ENCODE measurements around the gene SSR1.
"Not testable (repeated sequence)": the region's sequence is repeated elsewhere in the genome, so short reads cannot be mapped to it uniquely, and the experiment has no call there.

The SSR1 gene

DNA sequence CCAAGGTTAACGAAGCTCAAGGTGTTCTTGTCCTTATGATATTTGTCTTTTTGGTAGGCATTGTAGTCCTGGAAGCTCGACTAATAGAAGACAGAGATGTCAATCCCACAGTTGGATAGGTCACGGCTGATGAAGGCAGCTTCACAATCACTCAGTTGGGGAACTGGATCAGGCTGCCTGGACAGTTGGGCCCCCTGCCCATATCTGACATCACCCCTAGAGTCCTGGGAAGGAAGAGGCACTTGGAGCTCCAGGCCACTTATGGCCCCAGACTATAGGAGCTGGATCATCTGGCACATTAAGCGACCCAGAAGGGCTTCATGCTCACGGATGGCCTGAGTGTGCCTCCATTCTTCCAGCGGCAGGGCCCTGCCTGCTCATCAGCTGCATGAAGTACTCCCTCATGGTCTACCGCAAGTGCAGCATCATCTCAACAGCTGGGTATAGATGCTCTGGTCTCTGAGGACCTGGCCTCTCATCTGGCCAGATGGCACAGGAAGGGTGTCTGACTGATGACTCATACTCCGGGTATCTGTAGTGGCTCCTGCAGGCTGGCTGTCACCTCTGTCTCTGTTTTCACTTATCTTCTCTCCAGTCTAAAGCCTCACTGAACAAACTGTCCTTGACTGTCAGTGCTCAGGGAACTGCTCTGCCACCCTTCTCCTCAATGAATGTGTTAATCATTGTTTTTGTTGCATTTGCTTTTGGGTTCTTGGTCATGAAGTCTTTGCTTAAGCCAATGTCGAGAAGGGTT lies 29.2 kb upstream of the SSR1 start:
- no peak overlapping the region for H3K27ac ChIP-seq (replicated peaks)
- no peaks in the 10 kb centered on the region for H3K27me3 ChIP-seq (ENCODE audit: insufficient read depth, poor library complexity, severe bottlenecking)
- no peak overlapping the region for H3K4me3 ChIP-seq (replicated peaks; ENCODE audit: insufficient read depth, low read length)
- DNase-seq (ENCODE audit: low read depth in 1 of 2, low spot score in 1 of 2): peak in 1 of 2 experiments; percentile 21
- TF ChIP-seq, protein P1, sequence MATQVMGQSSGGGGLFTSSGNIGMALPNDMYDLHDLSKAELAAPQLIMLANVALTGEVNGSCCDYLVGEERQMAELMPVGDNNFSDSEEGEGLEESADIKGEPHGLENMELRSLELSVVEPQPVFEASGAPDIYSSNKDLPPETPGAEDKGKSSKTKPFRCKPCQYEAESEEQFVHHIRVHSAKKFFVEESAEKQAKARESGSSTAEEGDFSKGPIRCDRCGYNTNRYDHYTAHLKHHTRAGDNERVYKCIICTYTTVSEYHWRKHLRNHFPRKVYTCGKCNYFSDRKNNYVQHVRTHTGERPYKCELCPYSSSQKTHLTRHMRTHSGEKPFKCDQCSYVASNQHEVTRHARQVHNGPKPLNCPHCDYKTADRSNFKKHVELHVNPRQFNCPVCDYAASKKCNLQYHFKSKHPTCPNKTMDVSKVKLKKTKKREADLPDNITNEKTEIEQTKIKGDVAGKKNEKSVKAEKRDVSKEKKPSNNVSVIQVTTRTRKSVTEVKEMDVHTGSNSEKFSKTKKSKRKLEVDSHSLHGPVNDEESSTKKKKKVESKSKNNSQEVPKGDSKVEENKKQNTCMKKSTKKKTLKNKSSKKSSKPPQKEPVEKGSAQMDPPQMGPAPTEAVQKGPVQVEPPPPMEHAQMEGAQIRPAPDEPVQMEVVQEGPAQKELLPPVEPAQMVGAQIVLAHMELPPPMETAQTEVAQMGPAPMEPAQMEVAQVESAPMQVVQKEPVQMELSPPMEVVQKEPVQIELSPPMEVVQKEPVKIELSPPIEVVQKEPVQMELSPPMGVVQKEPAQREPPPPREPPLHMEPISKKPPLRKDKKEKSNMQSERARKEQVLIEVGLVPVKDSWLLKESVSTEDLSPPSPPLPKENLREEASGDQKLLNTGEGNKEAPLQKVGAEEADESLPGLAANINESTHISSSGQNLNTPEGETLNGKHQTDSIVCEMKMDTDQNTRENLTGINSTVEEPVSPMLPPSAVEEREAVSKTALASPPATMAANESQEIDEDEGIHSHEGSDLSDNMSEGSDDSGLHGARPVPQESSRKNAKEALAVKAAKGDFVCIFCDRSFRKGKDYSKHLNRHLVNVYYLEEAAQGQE (IDR thresholded peaks at IDR 0.05; ENCODE audit: insufficient replicate concordance, low read depth): no peak
- no peak for TF ChIP-seq POLR2AphosphoS5 (IDR thresholded peaks at IDR 0.05; ENCODE audit: low read depth)
- TF ChIP-seq GABPA (IDR thresholded peaks at IDR 0.05; ENCODE audit: low read depth): no peak
- TF ChIP-seq SPI1 (IDR thresholded peaks at IDR 0.05; ENCODE audit: borderline replicate concordance, low read depth): no peak
- TF ChIP-seq, protein P2, sequence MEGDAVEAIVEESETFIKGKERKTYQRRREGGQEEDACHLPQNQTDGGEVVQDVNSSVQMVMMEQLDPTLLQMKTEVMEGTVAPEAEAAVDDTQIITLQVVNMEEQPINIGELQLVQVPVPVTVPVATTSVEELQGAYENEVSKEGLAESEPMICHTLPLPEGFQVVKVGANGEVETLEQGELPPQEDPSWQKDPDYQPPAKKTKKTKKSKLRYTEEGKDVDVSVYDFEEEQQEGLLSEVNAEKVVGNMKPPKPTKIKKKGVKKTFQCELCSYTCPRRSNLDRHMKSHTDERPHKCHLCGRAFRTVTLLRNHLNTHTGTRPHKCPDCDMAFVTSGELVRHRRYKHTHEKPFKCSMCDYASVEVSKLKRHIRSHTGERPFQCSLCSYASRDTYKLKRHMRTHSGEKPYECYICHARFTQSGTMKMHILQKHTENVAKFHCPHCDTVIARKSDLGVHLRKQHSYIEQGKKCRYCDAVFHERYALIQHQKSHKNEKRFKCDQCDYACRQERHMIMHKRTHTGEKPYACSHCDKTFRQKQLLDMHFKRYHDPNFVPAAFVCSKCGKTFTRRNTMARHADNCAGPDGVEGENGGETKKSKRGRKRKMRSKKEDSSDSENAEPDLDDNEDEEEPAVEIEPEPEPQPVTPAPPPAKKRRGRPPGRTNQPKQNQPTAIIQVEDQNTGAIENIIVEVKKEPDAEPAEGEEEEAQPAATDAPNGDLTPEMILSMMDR (IDR thresholded peaks at IDR 0.05; ENCODE audit: insufficient read depth, low read length): no peak

DNA sequence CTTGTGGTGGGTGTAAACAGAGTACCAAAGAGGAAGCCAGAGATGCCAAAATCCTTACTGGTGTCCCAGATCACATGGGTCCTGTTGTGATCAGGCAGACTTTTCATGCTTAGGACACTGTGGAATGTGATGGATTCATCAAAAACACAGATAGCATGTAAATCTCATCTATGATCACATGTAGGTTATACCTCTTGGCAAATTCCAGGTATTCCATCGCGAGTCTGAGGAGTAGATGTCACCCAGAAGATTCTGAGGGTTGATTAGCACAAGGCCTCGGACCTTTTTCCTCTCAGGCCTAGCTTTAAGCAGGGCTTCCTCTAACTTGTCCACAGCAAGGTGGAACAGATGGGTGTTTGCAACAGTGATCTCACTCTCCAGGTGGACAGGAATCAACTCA lies 28.3 kb upstream of the SSR1 start:
- DNase-seq (ENCODE audit: low read depth in 1 of 2, low spot score in 1 of 2): no peak
- H3K27ac ChIP-seq (replicated peaks): no peak overlapping the region
- no peak overlapping the region for H3K4me3 ChIP-seq (replicated peaks; ENCODE audit: insufficient read depth, low read length)
- H3K27me3 ChIP-seq (ENCODE audit: insufficient read depth, poor library complexity, severe bottlenecking): no peaks in the 10 kb centered on the region
- TF ChIP-seq, protein P2 (IDR thresholded peaks at IDR 0.05; ENCODE audit: insufficient read depth, low read length): no peak
- TF ChIP-seq, protein P1 (IDR thresholded peaks at IDR 0.05; ENCODE audit: insufficient replicate concordance, low read depth): no peak
- TF ChIP-seq SPI1 (IDR thresholded peaks at IDR 0.05; ENCODE audit: borderline replicate concordance, low read depth) (no peak), GABPA (IDR thresholded peaks at IDR 0.05; ENCODE audit: low read depth) (no peak), POLR2AphosphoS5 (IDR thresholded peaks at IDR 0.05; ENCODE audit: low read depth) (no peak)

DNA sequence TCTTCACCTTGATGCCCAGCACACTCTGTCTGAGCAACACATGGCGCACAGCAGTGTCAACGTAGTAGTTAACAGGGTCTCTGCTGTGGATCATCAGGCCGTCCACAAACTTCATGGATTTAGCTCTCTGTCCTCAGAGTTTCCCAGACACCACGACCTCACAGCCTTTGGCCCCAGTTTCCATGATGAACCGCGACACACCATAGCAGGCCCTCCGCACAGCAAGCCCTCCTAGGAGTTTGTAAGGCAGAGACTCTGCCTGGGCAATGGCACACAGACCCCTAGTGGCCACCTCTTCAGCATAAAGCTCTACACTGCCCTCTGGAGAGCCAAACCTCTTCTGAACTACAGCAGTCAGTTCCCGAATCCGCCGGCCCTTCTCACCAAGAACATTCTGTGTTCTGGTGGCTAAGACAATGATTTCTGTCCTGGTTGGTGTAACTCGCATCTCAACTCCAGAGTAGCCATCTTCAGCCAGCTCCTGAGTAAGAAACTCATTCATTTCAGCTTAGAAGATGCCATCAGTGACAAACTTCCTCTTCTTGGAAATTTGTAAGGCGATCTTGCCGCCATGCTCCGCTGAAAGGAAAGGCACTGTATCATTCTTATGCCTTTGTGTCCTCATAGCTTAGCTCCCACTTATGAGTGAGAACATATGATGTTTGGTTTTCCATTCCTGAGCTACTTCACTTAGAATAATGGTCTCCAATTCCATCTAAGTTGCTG lies 26.2 kb upstream of the SSR1 start:
- H3K27ac ChIP-seq (replicated peaks); H3K27me3 ChIP-seq (ENCODE audit: insufficient read depth, poor library complexity, severe bottlenecking); H3K4me3 ChIP-seq (replicated peaks; ENCODE audit: insufficient read depth, low read length): not testable (repeated sequence)
- DNase-seq (ENCODE audit: low read depth in 1 of 2, low spot score in 1 of 2): peak in 1 of 2 experiments; percentile 60
- TF ChIP-seq, protein P2 (IDR thresholded peaks at IDR 0.05; ENCODE audit: insufficient read depth, low read length): peak; percentile 22

Measured in HL-60 (cell line).